MCF 10A (cell line): Measurements from ENCODE around the gene DLEC1. TPM values are rescaled to one million over a fixed set of nuclear protein-coding genes. Genes with fewer than 3 reads are reported as not detected.

Experiments used
- BruUV-seq: library from RNA; stranded (reverse); fragments of 400-500 nt; replicated peaks from 2 replicates; lab custom pipeline; 2021; lab: Mats Ljungman, UMichigan
- CTCF ChIA-PET: fragments of 300-600 bp; sonication (Branson Sonifier 250); formaldehyde crosslinking; extraction: SDS; loops from one replicate; lab custom pipeline; 2021; ENCODE audit warnings: antibody characterized with exemption, inconsistent platforms; lab: Yijun Ruan, JAX
- POLR2A ChIA-PET: fragments of 300-600, 350-650 bp; sonication (Branson Sonifier 250); formaldehyde crosslinking; extraction: SDS; loops from one replicate; lab custom pipeline; 2020; ENCODE audit warnings: antibody characterized with exemption, inconsistent platforms; lab: Yijun Ruan, JAX
- DNase-seq: peaks from one replicate; pipeline ENCODE4 v3.0.0-alpha.2; 2018; ENCODE audit not compliant: unreplicated experiment
- H3K27ac Mint-ChIP-seq: one replicate; pipeline ENCODE4 v1.8.0; 2022; ENCODE audit warnings: mild to moderate bottlenecking, low read depth, mixed read lengths; ENCODE audit not compliant: unreplicated experiment
- H3K27me3 Mint-ChIP-seq: one replicate; pipeline ENCODE4 v1.8.0; 2022; ENCODE audit warnings: mixed read lengths; ENCODE audit not compliant: insufficient read depth, unreplicated experiment
- H3K36me3 Mint-ChIP-seq: one replicate; pipeline ENCODE4 v1.8.0; 2022; ENCODE audit warnings: mild to moderate bottlenecking, moderate library complexity, mixed read lengths; ENCODE audit not compliant: insufficient read depth, unreplicated experiment
- H3K4me1 Mint-ChIP-seq: one replicate; pipeline ENCODE4 v1.8.0; 2022; ENCODE audit warnings: mixed read lengths; ENCODE audit not compliant: insufficient read depth, unreplicated experiment
- H3K4me3 Mint-ChIP-seq: one replicate; pipeline ENCODE4 v1.8.0; 2022; ENCODE audit warnings: mild to moderate bottlenecking, moderate library complexity, mixed read lengths; ENCODE audit not compliant: unreplicated experiment
- H3K9me3 Mint-ChIP-seq: one replicate; pipeline ENCODE4 v1.8.0; 2022; ENCODE audit warnings: mixed read lengths; ENCODE audit not compliant: unreplicated experiment
- intact Hi-C: fragments of 100-400 bp; cut with micrococcal nuclease; formaldehyde crosslinking; loops from 2 replicates; pipeline ENCODE4 v1.14.1; 2022
- total RNA-seq: library from RNA; stranded (reverse); gene quantifications from 2 replicates; pipeline ENCODE4 v1.2.3, GENCODE V29; 2022
- TF ChIP-seq, protein P1 (sequence below): fragments of 200-600 bp; IDR thresholded peaks from one replicate; pipeline ENCODE4 v1.8.0; 2022; ENCODE audit warnings: antibody characterized with exemption, mild to moderate bottlenecking; ENCODE audit not compliant: unreplicated experiment

Gene DLEC1
- total RNA-seq, 1 experiment from 2014 or later, result 1.3 TPM

DNA sequence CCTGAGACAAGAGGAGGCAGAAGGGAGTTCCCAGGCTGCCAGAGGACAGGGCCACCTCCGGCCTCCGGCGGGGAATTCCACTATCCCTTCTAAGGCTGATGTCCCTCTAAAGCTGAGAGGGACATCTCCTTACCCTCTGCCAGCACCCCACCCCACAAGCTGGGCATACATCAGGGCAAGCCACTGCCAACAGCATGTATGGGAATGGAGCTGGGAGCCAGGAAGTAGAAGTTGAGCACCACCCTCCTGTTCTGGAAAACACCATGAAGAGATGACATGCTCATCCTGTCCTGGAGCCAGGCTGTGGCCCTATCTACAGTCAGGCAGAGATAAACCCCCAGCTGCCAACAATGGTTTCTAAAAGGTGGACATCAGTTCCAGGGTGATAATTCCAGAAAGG lies 16.7 kb upstream of the DLEC1 start:
- peaks cover 27% of the 10 kb centered on the region for H3K4me1 Mint-ChIP-seq
- ChIA-PET POLR2A (interaction anchor here (0.7 to 1.0 kb wide), 2 partner anchors 8 to 135 kb away, joined by 3 to 4 read pairs; no protein-coding TSS in a partner anchor), CTCF (interaction anchor here (0.8 to 2.3 kb wide), 2 partner anchors 25 to 109 kb away, joined by 3 to 9 read pairs; no protein-coding TSS in a partner anchor)
- H3K4me3 Mint-ChIP-seq, result no peak overlapping the region
- no peak for DNase-seq
- intact Hi-C loops, result no loop called here
- no peak overlapping the region for H3K27ac Mint-ChIP-seq
- BruUV-seq, result no TSS peak
- H3K36me3 Mint-ChIP-seq, result no peaks in the 10 kb centered on the region
- no peaks in the 10 kb centered on the region for H3K9me3 Mint-ChIP-seq
- TF ChIP-seq, protein P1, sequence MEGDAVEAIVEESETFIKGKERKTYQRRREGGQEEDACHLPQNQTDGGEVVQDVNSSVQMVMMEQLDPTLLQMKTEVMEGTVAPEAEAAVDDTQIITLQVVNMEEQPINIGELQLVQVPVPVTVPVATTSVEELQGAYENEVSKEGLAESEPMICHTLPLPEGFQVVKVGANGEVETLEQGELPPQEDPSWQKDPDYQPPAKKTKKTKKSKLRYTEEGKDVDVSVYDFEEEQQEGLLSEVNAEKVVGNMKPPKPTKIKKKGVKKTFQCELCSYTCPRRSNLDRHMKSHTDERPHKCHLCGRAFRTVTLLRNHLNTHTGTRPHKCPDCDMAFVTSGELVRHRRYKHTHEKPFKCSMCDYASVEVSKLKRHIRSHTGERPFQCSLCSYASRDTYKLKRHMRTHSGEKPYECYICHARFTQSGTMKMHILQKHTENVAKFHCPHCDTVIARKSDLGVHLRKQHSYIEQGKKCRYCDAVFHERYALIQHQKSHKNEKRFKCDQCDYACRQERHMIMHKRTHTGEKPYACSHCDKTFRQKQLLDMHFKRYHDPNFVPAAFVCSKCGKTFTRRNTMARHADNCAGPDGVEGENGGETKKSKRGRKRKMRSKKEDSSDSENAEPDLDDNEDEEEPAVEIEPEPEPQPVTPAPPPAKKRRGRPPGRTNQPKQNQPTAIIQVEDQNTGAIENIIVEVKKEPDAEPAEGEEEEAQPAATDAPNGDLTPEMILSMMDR, result no peak
- no peaks in the 10 kb centered on the region for H3K27me3 Mint-ChIP-seq

DNA sequence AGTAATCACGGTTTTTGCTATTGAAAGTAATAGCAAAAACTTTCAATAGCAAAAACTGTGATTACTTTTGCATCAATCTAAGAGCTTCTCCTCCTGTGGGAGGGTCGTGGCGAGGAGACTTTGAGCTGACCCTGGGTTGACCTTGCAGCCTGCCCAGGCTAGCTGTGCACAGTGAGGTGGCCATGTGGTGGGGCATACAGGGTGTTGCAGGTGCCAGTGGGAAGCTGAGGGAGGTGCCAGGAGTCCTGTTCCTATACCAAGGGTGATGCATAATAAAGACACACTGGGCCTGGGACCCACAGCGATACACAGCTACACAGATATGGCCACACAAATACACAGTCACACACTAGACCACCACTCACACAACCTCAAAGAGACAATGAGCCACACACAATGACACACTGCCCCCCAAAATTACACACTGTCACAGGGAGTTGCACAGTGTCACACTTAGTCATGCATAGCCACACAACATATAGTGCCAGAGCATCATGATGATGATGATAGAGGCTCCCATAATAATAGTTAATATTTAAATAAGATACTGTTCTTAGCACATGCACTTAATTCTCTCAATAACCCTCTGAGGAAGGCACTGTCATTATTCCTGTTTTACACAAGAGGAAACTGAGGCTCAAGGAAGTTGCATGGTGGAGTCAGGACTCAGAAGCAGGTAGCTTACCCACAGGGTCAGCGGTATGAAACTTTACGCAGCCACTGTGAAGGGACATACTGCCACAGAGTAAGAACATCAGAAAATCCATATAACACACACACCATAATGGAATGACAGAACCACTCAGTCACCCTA lies 15.9 kb upstream of the DLEC1 start:
- TF ChIP-seq, protein P1, result no peak
- Mint-ChIP-seq H3K4me1 (peaks cover 27% of the 10 kb centered on the region), H3K4me3 (peak overlapping the region; percentile 100), H3K27me3 (no peaks in the 10 kb centered on the region), H3K9me3 (no peaks in the 10 kb centered on the region), H3K27ac (no peak overlapping the region), H3K36me3 (no peaks in the 10 kb centered on the region)
- intact Hi-C loops, result no loop called here
- no peak for DNase-seq
- BruUV-seq, result no TSS peak
- ChIA-PET CTCF (interaction anchor here (0.8 to 2.3 kb wide), 2 partner anchors 26 to 108 kb away, joined by 3 to 9 read pairs; no protein-coding TSS in a partner anchor), POLR2A (interaction anchor here (0.7 to 1.0 kb wide), 2 partner anchors 9 to 135 kb away, joined by 3 to 4 read pairs; no protein-coding TSS in a partner anchor)

DNA sequence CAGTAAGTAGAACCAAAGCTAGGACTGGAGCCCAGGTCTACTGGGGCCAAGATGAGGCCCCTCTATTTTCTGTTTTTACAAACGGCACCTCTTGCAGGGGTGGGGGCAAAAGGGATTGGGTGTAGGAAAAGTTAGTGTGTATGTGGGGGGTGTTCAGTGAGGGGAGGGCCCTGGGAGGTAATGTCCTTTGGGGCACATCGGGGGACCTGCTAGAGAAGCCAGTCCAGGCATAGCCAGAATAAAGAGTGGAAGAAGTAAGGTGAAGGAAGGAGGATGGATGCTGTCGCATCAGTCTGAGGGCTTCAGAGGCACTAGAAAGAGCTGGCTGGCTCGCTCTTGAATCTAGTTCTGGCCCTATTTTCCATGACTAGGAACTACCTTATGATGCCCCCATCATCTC lies 12.2 kb upstream of the DLEC1 start:
- Mint-ChIP-seq H3K4me1 (peaks cover 38% of the 10 kb centered on the region), H3K27ac (no peak overlapping the region)
- intact Hi-C loops, result no loop called here

More for the DNA sequence above, 12.2 kb upstream of the DLEC1 start:
- CTCF ChIA-PET, result interaction anchor here (0.7 kb wide), 1 partner anchor 320 kb away, joined by 4 read pairs; the partner anchor contains the start of gene XYLB
- TF ChIP-seq, protein P1, result no peak
- no peak for DNase-seq
- no TSS peak for BruUV-seq
- POLR2A ChIA-PET, result interaction anchor here (0.6 to 0.7 kb wide), 2 partner anchors 10 to 365 kb away, joined by 3 read pairs; no protein-coding TSS in a partner anchor
- H3K9me3 Mint-ChIP-seq, result no peaks in the 10 kb centered on the region
- no peaks in the 10 kb centered on the region for H3K36me3 Mint-ChIP-seq
- no peak overlapping the region for H3K4me3 Mint-ChIP-seq
- H3K27me3 Mint-ChIP-seq, result no peaks in the 10 kb centered on the region
